ENCODE measurements around the gene ZFP69. TPM values are rescaled to one million over a fixed set of nuclear protein-coding genes. Genes with fewer than 3 reads are reported as not detected.

Gene ZFP69
- polyA plus RNA-seq, 3 donors: 2.1 to 3.8 (median 2.5) TPM

DNA sequence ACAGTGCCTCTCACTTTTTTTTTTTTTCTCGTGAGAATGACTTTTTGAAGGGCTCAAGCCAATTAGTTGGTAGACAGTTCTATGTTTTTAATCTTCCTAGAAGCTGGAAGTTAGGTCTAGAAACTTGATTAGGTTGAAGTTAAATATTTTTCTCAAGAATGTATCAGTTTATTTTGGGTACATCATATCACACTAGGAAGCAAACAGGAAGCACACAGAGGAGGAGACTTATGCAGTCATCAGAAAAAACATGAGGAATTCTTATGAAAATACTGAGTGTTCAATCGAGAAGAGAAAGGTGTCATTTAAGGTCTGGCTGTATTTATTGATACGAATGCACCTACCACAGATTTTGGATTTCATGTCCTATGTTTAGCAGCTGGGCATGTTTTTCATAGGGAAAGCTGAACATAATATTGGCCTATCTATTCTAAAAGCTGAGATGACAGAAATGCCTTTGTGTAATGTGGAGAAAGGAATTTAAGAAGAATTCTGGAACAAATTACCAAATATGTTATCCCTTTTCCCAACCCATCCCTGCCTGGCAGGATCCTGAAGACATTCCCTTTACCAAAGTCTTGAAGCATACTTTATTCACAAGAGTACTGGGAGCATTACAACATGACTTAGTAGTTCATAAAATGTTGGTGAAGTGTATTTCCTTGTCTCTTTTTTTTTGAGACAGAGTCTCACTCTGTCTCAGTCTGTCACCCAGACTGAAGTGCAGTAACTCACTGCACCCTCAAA is 44.3 kb upstream of the ZFP69 start:
- Mint-ChIP-seq H3K27me3 (ENCODE audit: low read depth in 3 of 3) (no peaks in the 10 kb centered on the region), H3K27ac (no peak overlapping the region), H3K36me3 (peaks cover 0 to 8% of the 10 kb centered on the region in 2 donors), H3K4me3 (no peak overlapping the region), H3K9me3 (peaks cover 0 to 3% (median 0%) of the 10 kb centered on the region in 7 donors), H3K4me1 (no peaks in the 10 kb centered on the region)
- Histone ChIP-seq H3K27ac (ENCODE audit: low read depth in 1 of 2, low read length in 2 of 2) (no peak overlapping the region), H3K9me3 (replicated peaks in 1 of 2; ENCODE audit: control insufficient read depth in 1 of 2, insufficient read depth in 1 of 2, low read length in 2 of 2) (no peaks in the 10 kb centered on the region), H3K4me3 (replicated peaks in 1 of 3; ENCODE audit: low read depth in 2 of 3, low read length in 3 of 3) (no peak overlapping the region), H4K20me1 (ENCODE audit: insufficient read depth, low read length) (no peaks in the 10 kb centered on the region), H3K9ac (ENCODE audit: insufficient read depth, low read length, poor library complexity, severe bottlenecking) (no peak overlapping the region), H3K4me1 (ENCODE audit: control insufficient read depth in 1 of 2, insufficient read depth in 2 of 2, low read length in 2 of 2) (no peaks in the 10 kb centered on the region), H2AFZ (ENCODE audit: insufficient read depth, low read depth, low read length, poor library complexity, severe bottlenecking) (no peak overlapping the region), H3K79me2 (ENCODE audit: insufficient read depth, low read length) (no peaks in the 10 kb centered on the region), H3K27me3 (ENCODE audit: control insufficient read depth in 2 of 2, insufficient read depth in 2 of 2, low read length in 2 of 2) (no peaks in the 10 kb centered on the region), H3K4me2 (replicated peaks; ENCODE audit: extremely low read depth, low read length, poor library complexity, severe bottlenecking) (no peak overlapping the region), H3K36me3 (replicated peaks in 1 of 2; ENCODE audit: control insufficient read depth in 1 of 2, insufficient read depth in 2 of 2, low read length in 2 of 2) (no peaks in the 10 kb centered on the region)
- DNase-seq: no peak
- intact Hi-C loops (cut with micrococcal nuclease): loop anchor here in 1 of 2 donors (10.0 kb wide), 1 partner anchor 288 kb away; no protein-coding TSS in a partner anchor
- TF ChIP-seq, protein P1, sequence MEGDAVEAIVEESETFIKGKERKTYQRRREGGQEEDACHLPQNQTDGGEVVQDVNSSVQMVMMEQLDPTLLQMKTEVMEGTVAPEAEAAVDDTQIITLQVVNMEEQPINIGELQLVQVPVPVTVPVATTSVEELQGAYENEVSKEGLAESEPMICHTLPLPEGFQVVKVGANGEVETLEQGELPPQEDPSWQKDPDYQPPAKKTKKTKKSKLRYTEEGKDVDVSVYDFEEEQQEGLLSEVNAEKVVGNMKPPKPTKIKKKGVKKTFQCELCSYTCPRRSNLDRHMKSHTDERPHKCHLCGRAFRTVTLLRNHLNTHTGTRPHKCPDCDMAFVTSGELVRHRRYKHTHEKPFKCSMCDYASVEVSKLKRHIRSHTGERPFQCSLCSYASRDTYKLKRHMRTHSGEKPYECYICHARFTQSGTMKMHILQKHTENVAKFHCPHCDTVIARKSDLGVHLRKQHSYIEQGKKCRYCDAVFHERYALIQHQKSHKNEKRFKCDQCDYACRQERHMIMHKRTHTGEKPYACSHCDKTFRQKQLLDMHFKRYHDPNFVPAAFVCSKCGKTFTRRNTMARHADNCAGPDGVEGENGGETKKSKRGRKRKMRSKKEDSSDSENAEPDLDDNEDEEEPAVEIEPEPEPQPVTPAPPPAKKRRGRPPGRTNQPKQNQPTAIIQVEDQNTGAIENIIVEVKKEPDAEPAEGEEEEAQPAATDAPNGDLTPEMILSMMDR (IDR thresholded peaks at IDR 0.05): no peak
- WGBS (ENCODE audit: insufficient coverage): 90% methylated on average over 2 of the region's 3 CpGs

DNA sequence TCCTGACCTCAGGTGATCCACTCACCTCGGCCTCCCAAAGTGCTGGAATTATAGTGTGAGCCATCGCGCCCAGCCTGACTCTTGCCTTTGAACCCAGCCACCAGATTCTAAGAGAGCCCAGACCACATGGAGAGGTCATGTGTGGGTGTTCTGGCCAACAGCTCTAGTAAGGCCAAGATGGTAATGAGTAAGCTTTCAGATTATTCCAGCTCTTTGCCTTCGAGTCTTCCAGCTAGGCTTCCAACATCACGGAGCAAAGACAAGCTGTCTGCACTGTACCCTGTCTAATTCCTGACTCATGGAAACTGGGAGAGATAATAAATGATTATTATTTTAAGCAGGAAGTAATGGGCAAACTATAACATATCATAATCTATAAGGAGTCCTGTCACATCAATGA is 41.6 kb upstream of the ZFP69 start:
- 100% methylated on average over 1 of the region's 5 CpGs for WGBS (ENCODE audit: insufficient coverage)
- intact Hi-C loops (cut with micrococcal nuclease): loop anchor here in 1 of 2 donors (10.0 kb wide), 1 partner anchor 291 kb away; no protein-coding TSS in a partner anchor
- peaks cover 0 to 3% of the 10 kb centered on the region in 2 donors for H3K4me1 ChIP-seq (ENCODE audit: control insufficient read depth in 1 of 2, insufficient read depth in 2 of 2, low read length in 2 of 2)
- Mint-ChIP-seq H3K36me3 (peaks cover 0 to 12% of the 10 kb centered on the region in 2 donors), H3K9me3 (peaks cover 0 to 8% (median 0%) of the 10 kb centered on the region in 7 donors), H3K27ac (peak overlapping the region in 1 of 7 donors; percentile 33), H3K4me3 (no peak overlapping the region), H3K4me1 (peaks cover 3% of the 10 kb centered on the region), H3K27me3 (ENCODE audit: low read depth in 3 of 3) (no peaks in the 10 kb centered on the region)
- no peak for DNase-seq
- H2AFZ ChIP-seq (ENCODE audit: insufficient read depth, low read depth, low read length, poor library complexity, severe bottlenecking): no peak overlapping the region
- no peak overlapping the region for H3K9ac ChIP-seq (ENCODE audit: insufficient read depth, low read length, poor library complexity, severe bottlenecking)
- no peak overlapping the region for H3K4me2 ChIP-seq (replicated peaks; ENCODE audit: extremely low read depth, low read length, poor library complexity, severe bottlenecking)
- H3K4me3 ChIP-seq (replicated peaks in 1 of 3; ENCODE audit: low read depth in 2 of 3, low read length in 3 of 3): no peak overlapping the region
- TF ChIP-seq, protein P1 (IDR thresholded peaks at IDR 0.05): no peak
- H3K9me3 ChIP-seq (replicated peaks in 1 of 2; ENCODE audit: control insufficient read depth in 1 of 2, insufficient read depth in 1 of 2, low read length in 2 of 2): no peaks in the 10 kb centered on the region
- H3K79me2 ChIP-seq (ENCODE audit: insufficient read depth, low read length): no peaks in the 10 kb centered on the region
- no peaks in the 10 kb centered on the region for H3K27me3 ChIP-seq (ENCODE audit: control insufficient read depth in 2 of 2, insufficient read depth in 2 of 2, low read length in 2 of 2)
- no peaks in the 10 kb centered on the region for H4K20me1 ChIP-seq (ENCODE audit: insufficient read depth, low read length)
- no peaks in the 10 kb centered on the region for H3K36me3 ChIP-seq (replicated peaks in 1 of 2; ENCODE audit: control insufficient read depth in 1 of 2, insufficient read depth in 2 of 2, low read length in 2 of 2)
- no peak overlapping the region for H3K27ac ChIP-seq (ENCODE audit: low read depth in 1 of 2, low read length in 2 of 2)
